A549 (cell line): ENCODE data around the gene HES3. TPM values are rescaled to one million over a fixed set of nuclear protein-coding genes. Genes with fewer than 3 reads are reported as not detected.

ENCODE experiments used
- ATAC-seq, 2 experiments: fragments of 200-7000 bp in 1 of 2; fragments of >200 bp in 1 of 2; cut with Nextera tagmentation in 1 of 2; cut with Tn5 transposase in 1 of 2; 3 replicates each; pipeline versions ENCODE4 v1.8.0 to v1.9.1; 2018 to 2020; ENCODE audit warnings: mild to moderate bottlenecking in 1 of 2, moderate library complexity in 1 of 2
- CTCF ChIA-PET: fragments of 300-600 bp; sonication (Branson Sonifier 250); formaldehyde crosslinking; extraction: SDS; loops from one replicate; lab custom pipeline; 2021; ENCODE audit warnings: antibody characterized with exemption, inconsistent platforms; lab: Yijun Ruan, JAX
- POLR2A ChIA-PET: fragments of 350-600 bp; formaldehyde crosslinking; extraction: SDS; loops from one replicate; lab custom pipeline; 2021; ENCODE audit warnings: antibody characterized with exemption, inconsistent platforms; lab: Yijun Ruan, JAX
- DNase-seq, 2 experiments: peaks; one replicate each; pipeline versions ENCODE4 v3.0.0 to v3.0.0-alpha.2; 2011 to 2016; ENCODE audit warnings: low read depth in 1 of 2, low spot score in 1 of 2
- FAIRE-seq: peaks from 2 replicates; lab custom pipeline; 2011; peaks lifted over from hg19 to GRCh38; lab: Jason Lieb, UNC
- H3K27ac ChIP-seq, 2 experiments: fragments of >200 bp; sonication (Bioruptor Twin); formaldehyde crosslinking; 3 replicates each; pipeline ENCODE4 v1.5.1; 2016 to 2017
- H3K4me1 ChIP-seq: fragments of >200 bp; sonication (Bioruptor Twin); formaldehyde crosslinking; 3 replicates; pipeline ENCODE4 v1.6.1; 2016
- H3K4me2 ChIP-seq: fragments of >200 bp; sonication (Bioruptor Twin); formaldehyde crosslinking; 3 replicates; pipeline ENCODE4 v1.6.1; 2016
- H3K4me3 ChIP-seq: fragments of >200 bp; sonication (Bioruptor Twin); formaldehyde crosslinking; 3 replicates; pipeline ENCODE4 v1.5.1; 2016
- H3K9me3 ChIP-seq: fragments of >200 bp; sonication (Bioruptor Twin); formaldehyde crosslinking; 3 replicates; pipeline ENCODE4 v1.6.1; 2016
- BCL3 ChIP-seq: fragments of >200 bp; sonication (Bioruptor Twin); formaldehyde crosslinking; IDR thresholded peaks from 3 replicates; pipeline ENCODE4 v1.6.1; 2016
- BHLHE40 ChIP-seq: IDR thresholded peaks from 2 replicates; pipeline ENCODE4 v1.6.1; 2012; ENCODE audit warnings: low read depth, low read length, inconsistent platforms
- CBX2 ChIP-seq: fragments of 200-600 bp; sonication (generic); IDR thresholded peaks from 2 replicates; pipeline ENCODE4 v1.6.1; 2016; ENCODE audit warnings: low read depth, mild to moderate bottlenecking, borderline replicate concordance
- EP300 ChIP-seq, 2 experiments: fragments of >200 bp; sonication (Bioruptor Twin); formaldehyde crosslinking; IDR thresholded peaks; 2 replicates in 1 of 2; 3 replicates in 1 of 2; pipeline ENCODE4 v1.6.1; 2016 to 2017
- HDAC2 ChIP-seq: fragments of 200-600 bp; sonication (generic); IDR thresholded peaks from 2 replicates; pipeline ENCODE4 v1.6.1; 2016
- HES2 ChIP-seq: fragments of >200 bp; sonication (Bioruptor Twin); formaldehyde crosslinking; IDR thresholded peaks from 2 replicates; pipeline ENCODE4 v1.6.1; 2016
- HMGXB4 ChIP-seq: fragments of 250-450 bp; sonication (Bioruptor Pico); IDR thresholded peaks from 2 replicates; pipeline ENCODE4 v1.5.0; 2021; ENCODE audit warnings: mild to moderate bottlenecking, moderate library complexity, borderline replicate concordance
- HOXA7 ChIP-seq: fragments of 250-450 bp; sonication (Bioruptor Pico); IDR thresholded peaks from 2 replicates; pipeline ENCODE4 v1.5.0; 2020; ENCODE audit warnings: mild to moderate bottlenecking, moderate library complexity
- HOXB13 ChIP-seq: fragments of 250-450 bp; sonication (Bioruptor Pico); IDR thresholded peaks from 2 replicates; pipeline ENCODE4 v1.5.0; 2020; ENCODE audit warnings: low read depth, mild to moderate bottlenecking, moderate library complexity
- JUN ChIP-seq, 2 experiments: fragments of >200 bp; sonication (Bioruptor Twin); formaldehyde crosslinking; IDR thresholded peaks; 2 replicates in 1 of 2; 3 replicates in 1 of 2; pipeline ENCODE4 v1.6.1; 2016 to 2017
- KDM1A ChIP-seq: fragments of 200-600 bp; sonication (generic); IDR thresholded peaks from 2 replicates; pipeline ENCODE4 v1.6.1; 2016; ENCODE audit warnings: low read depth, mild to moderate bottlenecking
- MAZ ChIP-seq: fragments of 150-350 bp; IDR thresholded peaks from 2 replicates; pipeline ENCODE4 v1.6.1; 2014; ENCODE audit warnings: antibody characterized with exemption, low read depth, low read length, borderline replicate concordance
- MYC ChIP-seq: IDR thresholded peaks from 2 replicates; pipeline ENCODE4 v1.6.1; 2012; ENCODE audit warnings: mild to moderate bottlenecking, inconsistent platforms, low read length, improper control_type of control experiment, borderline replicate concordance
- NPAS2 ChIP-seq: fragments of 250-450 bp; sonication (Bioruptor Pico); IDR thresholded peaks from 2 replicates; pipeline ENCODE4 v1.8.0; 2022; ENCODE audit warnings: mild to moderate bottlenecking, moderate library complexity, borderline replicate concordance
- PBX3 ChIP-seq: IDR thresholded peaks from 2 replicates; pipeline ENCODE4 v1.6.1; 2012
- PHF8 ChIP-seq: fragments of 200-600 bp; sonication (generic); IDR thresholded peaks from 2 replicates; pipeline ENCODE4 v1.6.1; 2016; ENCODE audit warnings: low read depth, mild to moderate bottlenecking, antibody characterized with exemption, moderate library complexity, borderline replicate concordance
- POLR2A ChIP-seq: IDR thresholded peaks from 2 replicates; pipeline ENCODE4 v1.6.1; 2012; ENCODE audit warnings: mild to moderate bottlenecking, low read length
- POLR2AphosphoS2 ChIP-seq: conservative IDR thresholded peaks from 2 replicates; pipeline ENCODE4 v1.6.1; 2012; ENCODE audit warnings: low read length, improper control_type of control experiment, inconsistent platforms
- RAD21 ChIP-seq, 2 experiments: fragments of >200 bp in 1 of 2; sonication (Bioruptor Twin) in 1 of 2; formaldehyde crosslinking in 1 of 2; IDR thresholded peaks in 1 of 2; conservative IDR thresholded peaks in 1 of 2; 2 replicates in 1 of 2; 3 replicates in 1 of 2; pipeline ENCODE4 v1.6.1; 2012 to 2018; ENCODE audit warnings: inconsistent platforms in 1 of 2
- RFX5 ChIP-seq: fragments of 450-650 bp; IDR thresholded peaks from 2 replicates; pipeline ENCODE4 v1.7.1; 2014; ENCODE audit warnings: antibody characterized with exemption, mild to moderate bottlenecking, moderate library complexity
- RNF2 ChIP-seq: fragments of 200-600 bp; sonication (generic); IDR thresholded peaks from 2 replicates; pipeline ENCODE4 v1.6.1; 2016; ENCODE audit warnings: low read depth, mild to moderate bottlenecking, antibody characterized with exemption, moderate library complexity, borderline replicate concordance
- SREBF2 ChIP-seq: fragments of 450-650 bp; IDR thresholded peaks from 2 replicates; pipeline ENCODE4 v1.6.1; 2014; ENCODE audit warnings: mild to moderate bottlenecking, moderate library complexity
- USF2 ChIP-seq: fragments of 450-650 bp; IDR thresholded peaks from 2 replicates; pipeline ENCODE4 v1.6.1; 2014; ENCODE audit warnings: antibody characterized with exemption
- ZFP36 ChIP-seq: fragments of 450-650 bp; IDR thresholded peaks from 2 replicates; pipeline ENCODE4 v1.6.1; 2014; ENCODE audit warnings: borderline replicate concordance; ENCODE audit not compliant: partially characterized antibody
- WGBS: methylation state at CpG from one replicate; pipeline ENCODE4 v1.1.6; 2017; ENCODE audit errors: missing lambda C conversion rate; 5-methylcytosine and 5-hydroxymethylcytosine counted together
- polyA plus RNA-seq, 4 experiments: library from polyadenylated mRNA; depleted of rRNA in 3 of 4; stranded (reverse); fragments of >200 nt; fragmentation: RNase III in 1 of 4; extraction: RNeasy Plus Mini Kit Qiagen cat#74134 plus additional on column Dnase treatment in 1 of 4; gene quantifications; 2 replicates in 3 of 4; 3 replicates in 1 of 4; pipeline ENCODE4 v1.2.3, GENCODE V29; 2011 to 2017

Gene HES3
- polyA plus RNA-seq, 2 of the 4 experiments (the other 2 are of a cell fraction) = not detected

GRCh38 chr1:6239950-6240768 lies 3.8 kb upstream of the HES3 start:
- TF ChIP-seq SREBF2 (no peak), POLR2A (no peak), BHLHE40 (no peak), BCL3 (no peak), RAD21 (conservative IDR thresholded peaks at IDR 0.05 in 1 of 2, IDR thresholded peaks at IDR 0.05 in 1 of 2) (no peak), RFX5 (no peak), RNF2 (no peak), HDAC2 (no peak), CBX2 (no peak), JUN (IDR thresholded peaks at IDR 0.05) (no peak), HOXA7 (CRISPR knock-in tag) (no peak), PBX3 (no peak), MYC (no peak), EP300 (IDR thresholded peaks at IDR 0.05) (no peak), HMGXB4 (CRISPR knock-in tag) (no peak), NPAS2 (CRISPR knock-in tag) (no peak), MAZ (no peak), PHF8 (no peak), HOXB13 (CRISPR knock-in tag) (no peak), ZFP36 (no peak)
- Histone ChIP-seq H3K27ac (no peak overlapping the region), H3K4me3 (no peak overlapping the region), H3K4me2 (no peak overlapping the region), H3K9me3 (no peaks in the 10 kb centered on the region), H3K4me1 (no peaks in the 10 kb centered on the region)
- 84% methylated on average over 16 of the region's 17 CpGs for WGBS
- POLR2A ChIA-PET = no interaction called here
- ATAC-seq (no peak), FAIRE-seq (no peak), DNase-seq (no peak)
- CTCF ChIA-PET = interaction anchor here (0.6 to 4.1 kb wide), 5 partner anchors 7 to 187 kb away, joined by 3 to 33 read pairs (median 3); no protein-coding TSS in a partner anchor

GRCh38 chr1:6241107-6241886 lies 2.7 kb upstream of the HES3 start:
- Histone ChIP-seq H3K27ac (no peak overlapping the region), H3K4me1 (peaks cover 3% of the 10 kb centered on the region; the same call in 2 of the 3 replicates), H3K4me2 (peak overlapping the region; percentile 82; the same call in 1 of the 3 replicates), H3K9me3 (no peaks in the 10 kb centered on the region), H3K4me3 (no peak overlapping the region; the same call in 2 of the 3 replicates)
- WGBS = 70% methylated on average over 26 of the region's 33 CpGs
- ChIA-PET POLR2A (no interaction called here), CTCF (interaction anchor here (1.9 to 2.5 kb wide), 2 partner anchors 36 to 102 kb away, joined by 7 to 9 read pairs; no protein-coding TSS in a partner anchor)
- no peak for TF ChIP-seq JUN (IDR thresholded peaks at IDR 0.05)
- no peak for TF ChIP-seq POLR2AphosphoS2
- no peak for TF ChIP-seq USF2
- TF ChIP-seq HES2 = no peak
- no peak for TF ChIP-seq HMGXB4 (CRISPR knock-in tag)
- no peak for TF ChIP-seq KDM1A
- DNase-seq = no peak
- FAIRE-seq = no peak
- no peak for ATAC-seq
